Measurements from ENCODE around the gene MPPED1. TPM values are rescaled to one million over a fixed set of nuclear protein-coding genes. Genes with fewer than 3 reads are reported as not detected.

MPPED1 gene
- total RNA-seq, 1 donor from 2014 or later: not detected

GRCh38 chr22:43467216-43467940 is 55.6 kb downstream of the MPPED1 start:
- FAIRE-seq (no peak), DNase-seq (ENCODE audit: low read depth) (no peak)
- Histone ChIP-seq H3K36me3 (ENCODE audit: insufficient read depth, low read length) (no peaks in the 10 kb centered on the region), H3K27ac (ENCODE audit: low read depth, low read length) (no peak overlapping the region), H3K27me3 (ENCODE audit: insufficient read depth, low read length) (no peaks in the 10 kb centered on the region), H2AFZ (ENCODE audit: low read depth, low read length) (no peak overlapping the region), H3K4me2 (ENCODE audit: low read length) (no peak overlapping the region), H4K20me1 (ENCODE audit: insufficient read depth, low read length) (no peaks in the 10 kb centered on the region), H3K4me1 (ENCODE audit: insufficient read depth, low read length) (no peaks in the 10 kb centered on the region), H3K9me3 (ENCODE audit: insufficient read depth, low read depth, low read length) (no peaks in the 10 kb centered on the region), H3K4me3 (ENCODE audit: insufficient read depth, low read depth, low read length) (no peak overlapping the region), H3K9ac (ENCODE audit: low read length) (no peak overlapping the region), H3K79me2 (ENCODE audit: insufficient read depth, low read length) (no peaks in the 10 kb centered on the region)
- H3K27ac Mint-ChIP-seq (ENCODE audit: unreplicated experiment): no peak overlapping the region
- no peaks in the 10 kb centered on the region for H3K4me1 Mint-ChIP-seq (ENCODE audit: low read depth, unreplicated experiment)
- no peak overlapping the region for H3K4me3 Mint-ChIP-seq (ENCODE audit: unreplicated experiment)
- H3K9me3 Mint-ChIP-seq (ENCODE audit: unreplicated experiment): peaks cover 17% of the 10 kb centered on the region
- no peak for TF ChIP-seq CTCF (IDR thresholded peaks at IDR 0.05; ENCODE audit: insufficient read depth, low read depth, low read length)
- TF ChIP-seq EZH2 (IDR thresholded peaks at IDR 0.05; ENCODE audit: insufficient read depth, low read length): no peak
- H3K27me3 Mint-ChIP-seq (ENCODE audit: low read depth, unreplicated experiment): peaks cover 77% of the 10 kb centered on the region
- H3K36me3 Mint-ChIP-seq (ENCODE audit: low read depth, unreplicated experiment): no peaks in the 10 kb centered on the region

DNA sequence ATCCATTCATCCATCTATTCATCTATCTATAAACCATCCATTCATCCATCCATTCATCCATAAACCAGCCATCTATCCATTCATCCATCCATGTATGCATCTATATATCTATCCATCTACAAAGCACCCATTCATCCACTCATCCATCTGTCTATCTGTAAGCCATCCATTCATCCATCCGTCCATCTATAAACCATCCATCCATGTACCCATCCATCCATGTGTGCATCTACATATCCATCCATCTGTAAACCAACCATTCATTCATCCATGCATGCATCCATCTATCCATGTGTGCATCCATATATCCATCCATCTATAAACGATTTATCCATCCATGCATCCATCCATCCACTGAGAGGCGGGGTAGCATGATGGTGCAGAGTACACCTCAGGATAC is 58.4 kb downstream of the MPPED1 start:
- Histone ChIP-seq H2AFZ (ENCODE audit: low read depth, low read length) (no peak overlapping the region), H3K4me1 (ENCODE audit: insufficient read depth, low read length) (no peaks in the 10 kb centered on the region), H3K27ac (ENCODE audit: low read depth, low read length) (no peak overlapping the region), H3K27me3 (ENCODE audit: insufficient read depth, low read length) (no peaks in the 10 kb centered on the region), H4K20me1 (ENCODE audit: insufficient read depth, low read length) (no peaks in the 10 kb centered on the region), H3K36me3 (ENCODE audit: insufficient read depth, low read length) (no peaks in the 10 kb centered on the region), H3K4me2 (ENCODE audit: low read length) (no peak overlapping the region), H3K79me2 (ENCODE audit: insufficient read depth, low read length) (no peaks in the 10 kb centered on the region), H3K9me3 (ENCODE audit: insufficient read depth, low read depth, low read length) (peaks cover under 1% of the 10 kb centered on the region), H3K4me3 (ENCODE audit: insufficient read depth, low read depth, low read length) (no peak overlapping the region), H3K9ac (ENCODE audit: low read length) (no peak overlapping the region)
- TF ChIP-seq CTCF (IDR thresholded peaks at IDR 0.05; ENCODE audit: insufficient read depth, low read depth, low read length) (no peak), EZH2 (IDR thresholded peaks at IDR 0.05; ENCODE audit: insufficient read depth, low read length) (no peak)
- peaks cover 8% of the 10 kb centered on the region for H3K4me1 Mint-ChIP-seq (ENCODE audit: low read depth, unreplicated experiment)
- DNase-seq (ENCODE audit: low read depth) (no peak), FAIRE-seq (no peak)
- H3K27ac Mint-ChIP-seq (ENCODE audit: unreplicated experiment): no peak overlapping the region
- peaks cover 81% of the 10 kb centered on the region for H3K27me3 Mint-ChIP-seq (ENCODE audit: low read depth, unreplicated experiment)
- no peak overlapping the region for H3K4me3 Mint-ChIP-seq (ENCODE audit: unreplicated experiment)
- peaks cover 2% of the 10 kb centered on the region for H3K9me3 Mint-ChIP-seq (ENCODE audit: unreplicated experiment)
- no peaks in the 10 kb centered on the region for H3K36me3 Mint-ChIP-seq (ENCODE audit: low read depth, unreplicated experiment)

DNA sequence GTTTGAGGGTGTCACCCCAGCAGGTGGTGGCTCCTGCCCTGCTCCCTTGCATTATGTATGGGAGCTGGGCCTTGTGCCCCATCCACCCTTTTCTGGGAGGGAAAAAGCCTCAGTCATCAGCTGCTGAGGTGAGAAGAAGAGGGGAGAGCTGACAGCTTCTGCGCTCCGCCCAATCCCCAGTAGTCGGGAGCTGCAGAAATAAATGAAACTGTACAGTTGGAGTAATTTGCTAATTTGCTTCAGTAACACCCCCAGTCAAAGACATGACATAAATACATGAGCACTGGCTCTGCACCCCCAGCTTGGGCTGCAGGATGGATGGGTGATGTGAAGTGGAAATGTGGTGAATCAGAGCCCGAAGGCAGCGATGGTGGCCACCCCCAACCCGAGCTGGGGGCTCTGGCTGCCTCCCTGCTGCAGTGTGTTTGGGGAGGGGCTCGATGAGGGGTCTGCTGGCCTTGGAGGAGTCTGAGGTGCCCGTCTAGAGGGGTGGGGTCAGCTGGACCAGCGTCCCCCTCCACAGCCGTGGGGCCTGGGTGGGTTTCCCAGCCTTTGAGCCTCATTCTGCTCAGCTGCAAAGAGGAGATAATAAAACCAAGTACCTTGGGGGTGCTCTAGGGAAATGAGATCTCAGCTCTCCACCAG is 59.2 kb downstream of the MPPED1 start:
- Histone ChIP-seq H3K9ac (ENCODE audit: low read length) (no peak overlapping the region), H3K79me2 (ENCODE audit: insufficient read depth, low read length) (no peaks in the 10 kb centered on the region), H2AFZ (ENCODE audit: low read depth, low read length) (no peak overlapping the region), H3K4me2 (ENCODE audit: low read length) (no peak overlapping the region), H3K27me3 (ENCODE audit: insufficient read depth, low read length) (no peaks in the 10 kb centered on the region), H3K9me3 (ENCODE audit: insufficient read depth, low read depth, low read length) (peaks cover 3% of the 10 kb centered on the region), H3K27ac (ENCODE audit: low read depth, low read length) (no peak overlapping the region), H3K36me3 (ENCODE audit: insufficient read depth, low read length) (no peaks in the 10 kb centered on the region), H4K20me1 (ENCODE audit: insufficient read depth, low read length) (no peaks in the 10 kb centered on the region), H3K4me3 (ENCODE audit: insufficient read depth, low read depth, low read length) (no peak overlapping the region), H3K4me1 (ENCODE audit: insufficient read depth, low read length) (no peaks in the 10 kb centered on the region)
- Mint-ChIP-seq H3K4me3 (ENCODE audit: unreplicated experiment) (no peak overlapping the region), H3K4me1 (ENCODE audit: low read depth, unreplicated experiment) (peaks cover 8% of the 10 kb centered on the region), H3K9me3 (ENCODE audit: unreplicated experiment) (peaks cover 2% of the 10 kb centered on the region), H3K27me3 (ENCODE audit: low read depth, unreplicated experiment) (peaks cover 74% of the 10 kb centered on the region), H3K27ac (ENCODE audit: unreplicated experiment) (no peak overlapping the region), H3K36me3 (ENCODE audit: low read depth, unreplicated experiment) (no peaks in the 10 kb centered on the region)
- no peak for TF ChIP-seq EZH2 (IDR thresholded peaks at IDR 0.05; ENCODE audit: insufficient read depth, low read length)
- TF ChIP-seq CTCF (IDR thresholded peaks at IDR 0.05; ENCODE audit: insufficient read depth, low read depth, low read length): no peak
- DNase-seq (ENCODE audit: low read depth): no peak
- no peak for FAIRE-seq

All from astrocyte (in vitro differentiated cells and primary cell).